ENCODE measurements around the gene UNC5C. TPM values are rescaled to one million over a fixed set of nuclear protein-coding genes. Genes with fewer than 3 reads are reported as not detected.

The UNC5C gene
- total and polyA plus RNA-seq, 2 donors (not counting 1 experiment from before 2014, with no cell fraction given): 2.0 to 11.6 TPM

GRCh38 chr4:95545546-95545945 lies 3.2 kb downstream of the UNC5C start:
- H3K4me2 ChIP-seq (ENCODE audit: extremely low read depth, insufficient read depth, low read length): peak overlapping the region; percentile 32
- H3K27ac ChIP-seq (ENCODE audit: insufficient read depth, low read length): no peak overlapping the region

GRCh38 chr4:95544113-95545103 lies 4.4 kb downstream of the UNC5C start:
- Histone ChIP-seq H2AFZ (ENCODE audit: low read length) (no peak overlapping the region), H3K4me1 (ENCODE audit: control insufficient read depth, extremely low read depth, insufficient read depth, low read length) (peaks cover 2% of the 10 kb centered on the region), H3K27ac (ENCODE audit: insufficient read depth, low read length) (no peak overlapping the region), H3K27me3 (ENCODE audit: control insufficient read depth, insufficient read depth, low read length) (peaks cover 4% of the 10 kb centered on the region), H3K9ac (ENCODE audit: insufficient read depth, low read length) (no peak overlapping the region), H3K4me2 (ENCODE audit: extremely low read depth, insufficient read depth, low read length) (peak overlapping the region; percentile 11), H3K36me3 (ENCODE audit: control insufficient read depth, insufficient read depth, low read length) (no peaks in the 10 kb centered on the region), H3K79me2 (ENCODE audit: control insufficient read depth, insufficient read depth, low read length) (peaks cover 52% of the 10 kb centered on the region), H3K9me3 (ENCODE audit: control insufficient read depth, insufficient read depth, low read depth, low read length) (no peaks in the 10 kb centered on the region), H3K4me3 (replicated peaks in 1 of 4; ENCODE audit: control extremely low read depth in 1 of 4, insufficient read depth in 1 of 4, low read depth in 3 of 4, low read length in 4 of 4) (peak overlapping the region in 1 of 4 experiments; percentile 15), H4K20me1 (ENCODE audit: control insufficient read depth, extremely low read depth, insufficient read depth, low read length) (no peaks in the 10 kb centered on the region)
- no peak for TF ChIP-seq EZH2 (IDR thresholded peaks at IDR 0.05; ENCODE audit: low read length, missing control alignments)
- peak; percentile 9 to 38 for TF ChIP-seq CTCF (conservative IDR thresholded peaks at IDR 0.05 in 1 of 2, IDR thresholded peaks at IDR 0.05 in 1 of 2; ENCODE audit: low read depth in 1 of 2, low read length in 2 of 2)
- peak in 1 of 2 donors; percentile 50 for DNase-seq (ENCODE audit: low read depth in 2 of 2)

More at GRCh38 chr4:95545546-95545945, 3.2 kb downstream of the UNC5C start:
- DNase-seq (ENCODE audit: low read depth in 2 of 2): no peak
- Histone ChIP-seq H3K36me3 (ENCODE audit: control insufficient read depth, insufficient read depth, low read length) (no peaks in the 10 kb centered on the region), H3K4me3 (replicated peaks in 1 of 4; ENCODE audit: control extremely low read depth in 1 of 4, insufficient read depth in 1 of 4, low read depth in 3 of 4, low read length in 4 of 4) (peak overlapping the region in 1 of 4 experiments; percentile 84), H3K79me2 (ENCODE audit: control insufficient read depth, insufficient read depth, low read length) (peaks cover 50% of the 10 kb centered on the region), H3K9me3 (ENCODE audit: control insufficient read depth, insufficient read depth, low read depth, low read length) (no peaks in the 10 kb centered on the region), H4K20me1 (ENCODE audit: control insufficient read depth, extremely low read depth, insufficient read depth, low read length) (no peaks in the 10 kb centered on the region), H2AFZ (ENCODE audit: low read length) (no peak overlapping the region), H3K27me3 (ENCODE audit: control insufficient read depth, insufficient read depth, low read length) (peaks cover 4% of the 10 kb centered on the region), H3K9ac (ENCODE audit: insufficient read depth, low read length) (no peak overlapping the region), H3K4me1 (ENCODE audit: control insufficient read depth, extremely low read depth, insufficient read depth, low read length) (peaks cover 2% of the 10 kb centered on the region)
- TF ChIP-seq CTCF (conservative IDR thresholded peaks at IDR 0.05 in 1 of 2, IDR thresholded peaks at IDR 0.05 in 1 of 2; ENCODE audit: low read depth in 1 of 2, low read length in 2 of 2) (no peak), EZH2 (IDR thresholded peaks at IDR 0.05; ENCODE audit: low read length, missing control alignments) (no peak)

- Histone ChIP-seq H3K27me3 (ENCODE audit: control insufficient read depth, insufficient read depth, low read length) (no peaks in the 10 kb centered on the region), H3K36me3 (ENCODE audit: control insufficient read depth, insufficient read depth, low read length) (no peaks in the 10 kb centered on the region), H2AFZ (ENCODE audit: low read length) (no peak overlapping the region), H3K9ac (ENCODE audit: insufficient read depth, low read length) (no peak overlapping the region), H3K79me2 (ENCODE audit: control insufficient read depth, insufficient read depth, low read length) (peaks cover 48% of the 10 kb centered on the region), H3K4me1 (ENCODE audit: control insufficient read depth, extremely low read depth, insufficient read depth, low read length) (peaks cover 2% of the 10 kb centered on the region), H4K20me1 (ENCODE audit: control insufficient read depth, extremely low read depth, insufficient read depth, low read length) (no peaks in the 10 kb centered on the region), H3K4me2 (ENCODE audit: extremely low read depth, insufficient read depth, low read length) (peak overlapping the region; percentile 70), H3K27ac (ENCODE audit: insufficient read depth, low read length) (no peak overlapping the region), H3K9me3 (ENCODE audit: control insufficient read depth, insufficient read depth, low read depth, low read length) (no peaks in the 10 kb centered on the region), H3K4me3 (replicated peaks in 1 of 4; ENCODE audit: control extremely low read depth in 1 of 4, insufficient read depth in 1 of 4, low read depth in 3 of 4, low read length in 4 of 4) (peak overlapping the region in 2 of 4 experiments; percentile 1 to 7)
- no peak for DNase-seq (ENCODE audit: low read depth in 2 of 2)
- no peak for TF ChIP-seq CTCF (conservative IDR thresholded peaks at IDR 0.05 in 1 of 2, IDR thresholded peaks at IDR 0.05 in 1 of 2; ENCODE audit: low read depth in 1 of 2, low read length in 2 of 2)
- TF ChIP-seq EZH2 (IDR thresholded peaks at IDR 0.05; ENCODE audit: low read length, missing control alignments): no peak
Observed at GRCh38 chr4:95541889-95542607, 6.7 kb downstream of the UNC5C start.

Data from fibroblast of lung (primary cell).